HEK293 (cell line): ENCODE results near the gene LRRC49.

Experiments used
- ATF2 ChIP-seq: fragments of 450-650 bp; formaldehyde crosslinking; IDR thresholded peaks from 2 replicates; pipeline ENCODE4 v1.5.1; 2016; ENCODE audit warnings: missing biosample characterization, missing genetic modification characterization, low read depth
- BCL11A ChIP-seq: fragments of 450-650 bp; formaldehyde crosslinking; IDR thresholded peaks from 2 replicates; pipeline ENCODE4 v1.5.1; 2016; ENCODE audit warnings: low read depth, missing biosample characterization, missing genetic modification characterization
- CTCF ChIP-seq: fragments of 450-650 bp; formaldehyde crosslinking; IDR thresholded peaks from 2 replicates; pipeline ENCODE4 v1.5.1; 2016; ENCODE audit warnings: missing biosample characterization, missing genetic modification characterization
- PBX3 ChIP-seq: sonication (generic); formaldehyde crosslinking; IDR thresholded peaks from 2 replicates; pipeline ENCODE4 v1.8.1; 2022; ENCODE audit warnings: mild to moderate bottlenecking, moderate library complexity, missing genetic modification reagents
- REST ChIP-seq: fragments of 450-650 bp; formaldehyde crosslinking; IDR thresholded peaks from 2 replicates; pipeline ENCODE4 v1.5.1; 2016; ENCODE audit warnings: missing biosample characterization, missing genetic modification characterization
- SP2 ChIP-seq: fragments of 450-650 bp; formaldehyde crosslinking; IDR thresholded peaks from 2 replicates; pipeline ENCODE4 v1.5.1; 2016; ENCODE audit warnings: missing biosample characterization, missing genetic modification characterization
- ZBTB49 ChIP-seq: fragments of 450-650 bp; formaldehyde crosslinking; IDR thresholded peaks from 2 replicates; pipeline ENCODE4 v1.5.1; 2016; ENCODE audit warnings: missing biosample characterization, missing genetic modification characterization, low read depth
- ZNF302 ChIP-seq: fragments of 450-650 bp; formaldehyde crosslinking; IDR thresholded peaks from 2 replicates; pipeline ENCODE4 v1.5.1; 2016; ENCODE audit warnings: missing biosample characterization, missing genetic modification characterization, low read depth
- ZNF350 ChIP-seq: fragments of 450-650 bp; formaldehyde crosslinking; IDR thresholded peaks from 2 replicates; pipeline ENCODE4 v1.5.0; 2017; ENCODE audit warnings: missing biosample characterization, mild to moderate bottlenecking, missing genetic modification characterization
- ZNF488 ChIP-seq: fragments of 450-650 bp; formaldehyde crosslinking; IDR thresholded peaks from 2 replicates; pipeline ENCODE4 v1.5.1; 2016; ENCODE audit warnings: missing biosample characterization, missing genetic modification characterization
- ZNF530 ChIP-seq: fragments of 450-650 bp; formaldehyde crosslinking; IDR thresholded peaks from 2 replicates; pipeline ENCODE4 v1.5.1; 2016; ENCODE audit warnings: low read depth, missing biosample characterization, missing genetic modification characterization
- ZNF580 ChIP-seq: fragments of 450-650 bp; formaldehyde crosslinking; IDR thresholded peaks from 2 replicates; pipeline ENCODE4 v1.5.1; 2016; ENCODE audit warnings: missing biosample characterization, missing genetic modification characterization
- ZNF777 ChIP-seq: fragments of 450-650 bp; formaldehyde crosslinking; IDR thresholded peaks from 2 replicates; pipeline ENCODE4 v1.5.1; 2017; ENCODE audit warnings: missing biosample characterization, missing genetic modification characterization, borderline replicate concordance

- TF ChIP-seq ATF2, result no peak
- no peak for TF ChIP-seq ZNF488
- TF ChIP-seq ZNF580 (tag by site-specific recombination), result peak; percentile 87
- TF ChIP-seq ZNF350 (tag by site-specific recombination), result no peak
- no peak for TF ChIP-seq ZNF777 (tag by site-specific recombination)
- no peak for TF ChIP-seq ZNF302
- TF ChIP-seq CTCF (tag by site-specific recombination), result no peak
- TF ChIP-seq BCL11A (tag by site-specific recombination), result no peak
- no peak for TF ChIP-seq PBX3 (CRISPR knock-in tag)
- no peak for TF ChIP-seq SP2 (tag by site-specific recombination)
- no peak for TF ChIP-seq REST (tag by site-specific recombination)
- no peak for TF ChIP-seq ZNF530
- TF ChIP-seq ZBTB49, result no peak
Observed at GRCh38 chr15:71088683-71089082, 196.1 kb downstream of the LRRC49 start.
